AG04450 (cell line): ENCODE measurements around the gene RPS19BP1. TPM values are rescaled to one million over a fixed set of nuclear protein-coding genes. Genes with fewer than 3 reads are reported as not detected.

Source experiments
- CTCF ChIA-PET: fragments of 300-600, 350-600 bp; formaldehyde crosslinking; extraction: SDS; loops from one replicate; lab custom pipeline; 2022; ENCODE audit warnings: antibody characterized with exemption, inconsistent platforms; lab: Charles Lee
- POLR2A ChIA-PET: fragments of 350-600 bp; formaldehyde crosslinking; extraction: SDS; loops from one replicate; lab custom pipeline; 2021; ENCODE audit warnings: antibody characterized with exemption, inconsistent platforms; lab: Yijun Ruan, JAX
- DNase-seq: peaks from one replicate; pipeline ENCODE4 v3.0.0-alpha.2; 2011; ENCODE audit warnings: low read depth, low spot score
- H3K27ac ChIP-seq: one replicate; pipeline ENCODE4 v1.5.1; 2012; ENCODE audit warnings: low read depth, low read length, control low read depth
- H3K27me3 ChIP-seq: one replicate; pipeline ENCODE4 v1.6.0; 2012; ENCODE audit warnings: low read length; ENCODE audit not compliant: control insufficient read depth, insufficient read depth
- H3K4me3 ChIP-seq: 2 replicates; pipeline ENCODE4 v1.5.1; 2011; ENCODE audit warnings: mild to moderate bottlenecking, low read depth, low read length, control low read depth
- H3K9me3 ChIP-seq: 2 replicates; pipeline ENCODE4 v1.5.1; 2012; ENCODE audit warnings: low read length; ENCODE audit not compliant: control insufficient read depth, insufficient read depth
- polyA plus RNA-seq: library from polyadenylated mRNA; depleted of rRNA; stranded (reverse); fragments of >200 nt; gene quantifications from 2 replicates; pipeline ENCODE4 v1.2.3, GENCODE V29; 2011
- TF ChIP-seq, protein P1 (sequence below): IDR thresholded peaks from 2 replicates; pipeline ENCODE4 v1.5.1; 2011; ENCODE audit warnings: low read depth, low read length, control low read depth, inconsistent platforms

RPS19BP1 gene
- polyA plus RNA-seq, 1 experiment, result 50.8 TPM

DNA sequence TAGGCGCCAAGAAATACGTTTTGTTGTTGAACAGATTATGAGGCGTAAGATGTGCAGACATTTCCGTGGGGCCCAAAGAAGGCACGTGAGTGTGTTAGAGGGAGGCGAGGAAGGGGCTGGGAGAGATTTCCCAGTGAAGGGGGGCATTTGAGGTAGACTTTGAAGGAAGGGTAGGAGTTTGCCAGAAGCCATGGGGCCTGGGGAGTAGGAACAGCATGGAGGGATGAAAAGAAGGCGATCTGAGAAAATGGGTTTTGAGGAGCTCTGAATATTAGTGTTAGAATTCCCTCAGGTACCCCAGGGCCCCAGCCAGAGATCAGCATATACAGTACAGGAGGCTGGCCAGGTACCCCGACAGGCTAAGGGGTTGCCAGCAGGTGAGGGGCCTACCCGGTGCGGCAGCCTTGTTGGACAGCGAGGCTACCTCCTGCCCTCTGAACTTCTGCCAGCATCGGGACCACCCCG is 30.9 kb downstream of the RPS19BP1 start:
- ChIA-PET CTCF (interaction anchor here (0.5 to 2.0 kb wide), 5 partner anchors 8 to 158 kb away, joined by 3 to 7 read pairs (median 5); no protein-coding TSS in a partner anchor), POLR2A (interaction anchor here (0.6 to 2.0 kb wide), 9 partner anchors 8 to 182 kb away, joined by 3 to 39 read pairs (median 5); partner anchors contain the start of genes ATF4, RPL3 and TAB1)
- DNase-seq, result no peak
- no peak overlapping the region for H3K27ac ChIP-seq
- TF ChIP-seq, protein P1, sequence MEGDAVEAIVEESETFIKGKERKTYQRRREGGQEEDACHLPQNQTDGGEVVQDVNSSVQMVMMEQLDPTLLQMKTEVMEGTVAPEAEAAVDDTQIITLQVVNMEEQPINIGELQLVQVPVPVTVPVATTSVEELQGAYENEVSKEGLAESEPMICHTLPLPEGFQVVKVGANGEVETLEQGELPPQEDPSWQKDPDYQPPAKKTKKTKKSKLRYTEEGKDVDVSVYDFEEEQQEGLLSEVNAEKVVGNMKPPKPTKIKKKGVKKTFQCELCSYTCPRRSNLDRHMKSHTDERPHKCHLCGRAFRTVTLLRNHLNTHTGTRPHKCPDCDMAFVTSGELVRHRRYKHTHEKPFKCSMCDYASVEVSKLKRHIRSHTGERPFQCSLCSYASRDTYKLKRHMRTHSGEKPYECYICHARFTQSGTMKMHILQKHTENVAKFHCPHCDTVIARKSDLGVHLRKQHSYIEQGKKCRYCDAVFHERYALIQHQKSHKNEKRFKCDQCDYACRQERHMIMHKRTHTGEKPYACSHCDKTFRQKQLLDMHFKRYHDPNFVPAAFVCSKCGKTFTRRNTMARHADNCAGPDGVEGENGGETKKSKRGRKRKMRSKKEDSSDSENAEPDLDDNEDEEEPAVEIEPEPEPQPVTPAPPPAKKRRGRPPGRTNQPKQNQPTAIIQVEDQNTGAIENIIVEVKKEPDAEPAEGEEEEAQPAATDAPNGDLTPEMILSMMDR, result no peak
- peak overlapping the region; percentile 77 for H3K4me3 ChIP-seq
- no peaks in the 10 kb centered on the region for H3K9me3 ChIP-seq
- H3K27me3 ChIP-seq, result no peaks in the 10 kb centered on the region

DNA sequence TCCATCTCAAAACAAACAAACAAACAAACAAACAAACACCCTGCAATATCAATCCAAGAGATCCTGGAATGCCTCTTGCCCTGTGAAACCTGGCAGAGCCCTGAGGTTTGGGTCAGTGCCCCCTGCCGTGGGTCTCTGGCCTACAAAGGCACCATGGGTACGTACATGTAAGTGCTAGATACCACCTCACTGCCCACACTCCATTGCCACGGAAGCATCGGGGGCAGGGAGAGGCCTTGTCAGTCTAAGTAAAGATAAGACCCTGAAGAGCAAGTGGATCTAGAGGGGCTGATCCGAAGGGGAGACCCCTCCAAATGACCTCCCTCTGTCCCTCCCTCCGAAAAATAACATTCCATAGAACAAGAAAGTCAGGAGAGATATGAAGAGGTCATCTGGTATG is 32.4 kb downstream of the RPS19BP1 start:
- CTCF ChIA-PET, result interaction anchor here (1.1 kb wide), 1 partner anchor 63 kb away, joined by 3 read pairs; no protein-coding TSS in a partner anchor
- Histone ChIP-seq H3K27me3 (no peaks in the 10 kb centered on the region), H3K27ac (no peak overlapping the region), H3K4me3 (no peak overlapping the region), H3K9me3 (no peaks in the 10 kb centered on the region)
- DNase-seq, result no peak
- POLR2A ChIA-PET, result no interaction called here
- TF ChIP-seq, protein P1, result no peak

DNA sequence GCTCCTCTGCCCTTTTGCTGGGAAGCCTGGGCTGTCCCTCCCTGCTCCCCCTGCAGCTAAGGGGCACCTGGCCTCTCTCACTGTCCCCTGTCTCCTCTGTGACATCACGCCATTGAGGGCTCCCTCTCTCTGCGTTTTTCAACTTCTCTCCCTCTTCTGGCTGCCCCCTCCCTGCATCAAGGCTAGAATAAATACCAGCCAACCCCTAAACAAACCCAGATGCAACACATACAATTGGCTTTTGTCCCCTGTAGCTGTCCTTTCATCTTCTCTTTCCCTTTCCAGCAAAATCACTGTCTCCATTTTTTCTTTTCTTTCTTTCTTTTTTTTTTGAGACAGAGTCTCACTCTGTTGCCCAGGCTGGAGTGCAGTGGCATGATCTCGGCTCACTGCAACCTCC is 33.7 kb downstream of the RPS19BP1 start:
- no peaks in the 10 kb centered on the region for H3K27me3 ChIP-seq
- H3K4me3 ChIP-seq, result no peak overlapping the region
- no peak overlapping the region for H3K27ac ChIP-seq
- DNase-seq, result no peak
- TF ChIP-seq, protein P1, result no peak
- ChIA-PET CTCF (no interaction called here), POLR2A (no interaction called here)
- no peaks in the 10 kb centered on the region for H3K9me3 ChIP-seq

DNA sequence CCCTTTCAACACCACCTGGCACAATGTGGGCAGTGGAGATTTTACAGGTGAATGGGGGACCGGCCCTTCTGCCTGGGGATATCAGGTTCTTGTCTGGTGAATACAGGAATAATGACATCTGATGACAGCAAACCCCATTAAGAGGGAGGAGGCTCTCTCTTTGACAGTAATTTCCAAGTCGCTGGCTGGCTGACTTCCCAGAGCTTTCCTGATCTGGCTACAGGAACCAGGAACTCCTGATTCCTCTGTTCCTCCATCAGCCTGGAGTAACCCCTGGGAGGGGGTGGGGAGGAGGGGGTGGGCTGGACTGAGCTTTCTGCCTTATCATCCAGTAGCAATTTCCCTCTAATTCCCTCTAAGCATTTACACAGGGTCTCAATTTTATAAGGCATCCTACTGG is 34.2 kb downstream of the RPS19BP1 start:
- Histone ChIP-seq H3K4me3 (no peak overlapping the region), H3K27ac (no peak overlapping the region), H3K9me3 (no peaks in the 10 kb centered on the region), H3K27me3 (no peaks in the 10 kb centered on the region)
- DNase-seq, result no peak
- ChIA-PET POLR2A (interaction anchor here (0.5 to 0.7 kb wide), 3 partner anchors 20 to 265 kb away, joined by 3 to 5 read pairs (median 4); no protein-coding TSS in a partner anchor), CTCF (no interaction called here)
- TF ChIP-seq, protein P1, result no peak

DNA sequence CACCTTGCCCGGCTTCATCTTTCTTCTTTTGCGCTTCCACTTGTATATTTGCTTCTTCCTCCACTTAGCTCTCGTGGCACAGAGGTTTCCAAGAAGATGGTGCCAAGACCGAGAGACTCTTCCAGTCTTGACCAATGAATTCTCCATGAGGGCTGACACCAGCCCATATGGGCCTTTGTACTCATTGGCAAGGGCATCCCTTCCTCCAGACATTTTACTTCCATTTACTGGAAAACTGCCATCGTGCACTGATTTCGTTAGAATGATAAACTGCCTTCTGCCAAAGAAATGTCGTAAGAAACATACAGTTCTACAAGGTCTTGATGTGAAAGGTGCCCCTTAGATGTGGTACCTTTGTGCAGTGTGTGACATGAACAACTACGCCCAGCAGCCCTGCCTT is 35.1 kb downstream of the RPS19BP1 start:
- DNase-seq, result no peak
- H3K27me3 ChIP-seq, result no peaks in the 10 kb centered on the region
- no peak overlapping the region for H3K27ac ChIP-seq
- H3K4me3 ChIP-seq, result no peak overlapping the region
- POLR2A ChIA-PET, result interaction anchor here (0.7 kb wide), 1 partner anchor 55 kb away, joined by 6 read pairs; no protein-coding TSS in a partner anchor
- CTCF ChIA-PET, result interaction anchor here (0.6 to 2.3 kb wide), 4 partner anchors 19 to 87 kb away, joined by 3 to 22 read pairs (median 8); no protein-coding TSS in a partner anchor
- no peaks in the 10 kb centered on the region for H3K9me3 ChIP-seq
- TF ChIP-seq, protein P1, result no peak
